GM12873 (cell line): Measurements from ENCODE around the gene TMEM161A.
A peak's percentile ranks its signal among the peaks of the same experiment; 100 is the strongest.

Source experiments
- TF ChIP-seq, protein P1 (sequence below): IDR thresholded peaks from 2 replicates; pipeline ENCODE4 v1.5.1; 2012; ENCODE audit warnings: low read depth, mild to moderate bottlenecking, moderate library complexity, low read length, control low read depth; ENCODE audit not compliant: insufficient read depth; ENCODE audit errors: missing control alignments

Gene TMEM161A

DNA sequence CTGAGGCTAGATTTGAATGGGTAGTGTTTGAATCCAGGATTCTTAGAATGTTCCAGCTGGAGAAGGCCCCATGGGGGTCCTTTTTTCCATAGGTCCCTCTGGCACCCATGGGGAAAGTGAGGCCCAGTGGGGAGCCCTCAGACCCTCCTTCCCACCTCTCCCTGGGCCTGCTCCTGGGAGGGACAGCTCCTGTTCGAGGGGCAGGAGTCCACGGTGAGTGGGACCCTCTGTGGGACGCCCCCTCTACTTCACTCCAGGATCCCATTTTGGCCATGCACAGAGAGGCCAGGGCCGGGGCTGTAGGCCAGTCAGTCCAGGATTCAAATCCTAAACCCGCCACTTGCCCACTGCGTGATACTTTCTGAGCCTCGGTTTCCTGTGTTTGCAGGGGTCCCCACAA, 24.2 kb upstream of the TMEM161A start:
- TF ChIP-seq, protein P1, sequence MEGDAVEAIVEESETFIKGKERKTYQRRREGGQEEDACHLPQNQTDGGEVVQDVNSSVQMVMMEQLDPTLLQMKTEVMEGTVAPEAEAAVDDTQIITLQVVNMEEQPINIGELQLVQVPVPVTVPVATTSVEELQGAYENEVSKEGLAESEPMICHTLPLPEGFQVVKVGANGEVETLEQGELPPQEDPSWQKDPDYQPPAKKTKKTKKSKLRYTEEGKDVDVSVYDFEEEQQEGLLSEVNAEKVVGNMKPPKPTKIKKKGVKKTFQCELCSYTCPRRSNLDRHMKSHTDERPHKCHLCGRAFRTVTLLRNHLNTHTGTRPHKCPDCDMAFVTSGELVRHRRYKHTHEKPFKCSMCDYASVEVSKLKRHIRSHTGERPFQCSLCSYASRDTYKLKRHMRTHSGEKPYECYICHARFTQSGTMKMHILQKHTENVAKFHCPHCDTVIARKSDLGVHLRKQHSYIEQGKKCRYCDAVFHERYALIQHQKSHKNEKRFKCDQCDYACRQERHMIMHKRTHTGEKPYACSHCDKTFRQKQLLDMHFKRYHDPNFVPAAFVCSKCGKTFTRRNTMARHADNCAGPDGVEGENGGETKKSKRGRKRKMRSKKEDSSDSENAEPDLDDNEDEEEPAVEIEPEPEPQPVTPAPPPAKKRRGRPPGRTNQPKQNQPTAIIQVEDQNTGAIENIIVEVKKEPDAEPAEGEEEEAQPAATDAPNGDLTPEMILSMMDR = no peak

DNA sequence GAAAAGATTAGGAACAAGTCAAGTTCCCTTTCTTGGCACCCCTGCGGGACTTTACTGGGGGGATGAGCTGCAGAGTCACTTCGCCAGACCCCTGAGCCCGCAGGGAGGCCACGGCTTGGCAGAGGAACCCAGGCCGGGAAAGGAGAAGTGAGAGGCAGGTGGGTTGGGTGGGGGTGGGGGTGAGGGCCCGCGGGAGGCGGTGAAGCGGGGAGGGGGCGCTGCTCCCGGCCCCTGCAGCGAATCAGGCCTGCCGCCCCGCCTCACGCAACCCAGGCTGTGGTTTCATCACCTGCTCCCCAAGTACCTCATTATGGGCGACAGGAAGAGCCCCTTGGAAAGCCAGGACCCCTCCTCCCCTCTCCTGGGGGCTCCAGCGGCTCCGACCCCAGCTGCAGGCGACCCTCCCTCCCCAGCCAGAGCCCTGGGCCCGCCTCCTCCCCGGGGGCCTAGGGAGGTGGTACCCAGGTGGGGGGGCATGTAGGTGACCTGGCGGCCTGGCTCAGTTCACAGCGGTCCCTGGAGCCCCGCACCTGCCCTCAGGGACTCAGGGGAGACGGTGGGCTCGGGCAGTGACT, 22.3 kb upstream of the TMEM161A start:
- TF ChIP-seq, protein P1 = no peak

DNA sequence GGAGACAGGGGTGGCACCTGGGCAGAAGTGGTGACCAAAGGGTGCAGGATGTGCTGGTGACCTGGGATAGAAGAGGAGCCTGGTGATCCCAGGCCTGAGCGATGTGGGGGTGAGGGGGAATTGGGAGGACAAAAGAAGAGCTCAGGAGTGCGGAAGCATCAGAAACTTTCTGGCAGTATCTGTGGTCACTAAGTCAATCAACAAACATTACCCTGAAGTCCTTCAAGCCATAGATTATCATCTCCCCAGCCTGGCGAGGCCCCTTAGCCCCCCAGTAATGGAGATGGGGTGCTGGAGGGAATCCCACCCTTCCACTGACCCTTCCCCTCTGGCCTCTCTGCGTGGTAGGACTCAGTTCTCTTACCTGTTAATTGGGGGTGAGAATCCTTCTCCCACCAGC, 21.3 kb upstream of the TMEM161A start:
- TF ChIP-seq, protein P1 = no peak

DNA sequence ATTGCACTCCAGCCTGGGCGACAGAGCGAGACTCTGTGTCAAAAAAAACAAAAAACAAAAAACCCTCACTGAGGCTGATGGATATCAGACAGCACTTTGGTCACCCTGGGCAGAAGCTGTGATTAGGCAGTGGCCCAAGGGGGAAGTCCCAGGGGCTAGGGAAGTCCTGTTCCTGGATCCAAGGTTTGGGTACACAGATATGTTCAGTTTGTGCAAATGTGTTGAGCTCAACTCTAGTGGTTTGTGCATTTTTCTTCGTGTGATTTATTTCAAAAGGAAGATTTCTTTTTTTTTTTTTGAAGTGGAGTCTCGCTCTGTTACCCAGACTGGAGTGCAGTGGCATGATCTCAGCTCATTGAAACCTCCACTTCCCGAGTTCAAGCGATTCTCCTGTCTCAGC, 19.5 kb upstream of the TMEM161A start:
- TF ChIP-seq, protein P1 = no peak

DNA sequence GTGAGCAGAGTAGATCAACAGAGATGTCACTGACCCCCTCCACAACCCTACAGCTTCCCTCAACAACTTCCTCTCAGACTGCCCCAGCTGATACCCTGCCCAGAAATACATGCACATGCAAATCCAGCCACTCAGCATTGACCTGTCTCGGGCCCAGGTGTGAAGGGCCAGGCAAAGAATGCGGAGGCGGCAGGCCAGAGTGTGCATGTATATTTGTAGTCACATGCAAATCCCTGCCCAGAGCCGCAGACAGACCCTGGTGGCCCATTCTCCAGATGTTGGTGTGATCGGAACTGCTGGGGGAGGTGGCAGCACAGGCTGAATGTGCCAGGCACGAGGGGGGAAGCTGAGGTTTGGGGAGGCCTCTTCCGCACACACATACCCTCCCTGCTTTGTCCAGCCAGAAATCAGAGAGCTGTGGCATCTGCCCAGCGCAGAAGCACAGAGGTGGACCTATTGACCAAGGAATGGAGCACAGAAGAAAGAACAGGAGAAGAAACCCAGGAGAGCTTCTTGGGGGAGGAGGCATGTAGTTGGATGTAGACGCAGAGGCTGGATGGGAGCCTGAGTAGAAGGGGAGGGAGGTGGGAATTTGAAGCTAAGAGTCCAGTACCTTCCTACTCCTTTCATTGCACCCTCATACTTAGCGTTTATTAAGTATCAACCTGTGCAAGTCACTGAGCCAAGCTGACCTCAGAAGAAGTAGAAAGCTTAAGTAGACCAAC, 17.4 kb upstream of the TMEM161A start:
- TF ChIP-seq, protein P1 = no peak

DNA sequence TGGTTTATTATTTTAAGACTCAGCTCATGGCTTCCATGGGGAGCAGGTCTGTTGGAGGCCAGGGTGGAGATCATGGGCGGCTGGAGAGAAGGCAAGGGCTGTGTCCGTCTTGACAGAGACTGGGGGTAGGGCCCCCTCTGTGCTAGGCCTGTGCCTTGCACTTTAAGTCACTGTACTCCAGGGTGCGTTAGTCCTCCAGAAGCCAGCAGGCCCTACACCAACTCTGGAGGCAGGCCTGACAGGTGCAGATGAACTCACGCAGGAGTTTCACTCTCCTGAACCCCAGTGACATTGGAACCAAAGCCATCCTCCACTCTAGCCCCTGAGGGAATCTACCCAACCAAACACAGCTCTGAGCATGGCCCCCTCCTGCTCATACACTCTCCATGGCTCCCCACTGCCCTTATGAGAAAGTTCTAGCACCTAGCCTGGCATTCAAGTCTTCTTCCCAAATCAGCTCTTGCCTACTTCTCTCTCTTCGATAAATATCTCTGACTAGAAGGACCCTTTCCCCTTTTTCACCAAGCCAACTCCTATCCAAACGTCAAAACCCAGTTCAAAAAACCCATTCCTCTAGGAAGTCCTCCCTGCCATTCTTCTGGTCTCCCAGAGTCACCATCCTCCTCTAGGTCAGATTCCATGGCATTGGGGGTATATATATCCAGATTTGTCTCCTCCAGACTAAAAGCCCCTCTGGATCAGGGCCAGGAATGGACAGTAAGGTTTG, 16.7 kb upstream of the TMEM161A start:
- TF ChIP-seq, protein P1 = peak; percentile 27

DNA sequence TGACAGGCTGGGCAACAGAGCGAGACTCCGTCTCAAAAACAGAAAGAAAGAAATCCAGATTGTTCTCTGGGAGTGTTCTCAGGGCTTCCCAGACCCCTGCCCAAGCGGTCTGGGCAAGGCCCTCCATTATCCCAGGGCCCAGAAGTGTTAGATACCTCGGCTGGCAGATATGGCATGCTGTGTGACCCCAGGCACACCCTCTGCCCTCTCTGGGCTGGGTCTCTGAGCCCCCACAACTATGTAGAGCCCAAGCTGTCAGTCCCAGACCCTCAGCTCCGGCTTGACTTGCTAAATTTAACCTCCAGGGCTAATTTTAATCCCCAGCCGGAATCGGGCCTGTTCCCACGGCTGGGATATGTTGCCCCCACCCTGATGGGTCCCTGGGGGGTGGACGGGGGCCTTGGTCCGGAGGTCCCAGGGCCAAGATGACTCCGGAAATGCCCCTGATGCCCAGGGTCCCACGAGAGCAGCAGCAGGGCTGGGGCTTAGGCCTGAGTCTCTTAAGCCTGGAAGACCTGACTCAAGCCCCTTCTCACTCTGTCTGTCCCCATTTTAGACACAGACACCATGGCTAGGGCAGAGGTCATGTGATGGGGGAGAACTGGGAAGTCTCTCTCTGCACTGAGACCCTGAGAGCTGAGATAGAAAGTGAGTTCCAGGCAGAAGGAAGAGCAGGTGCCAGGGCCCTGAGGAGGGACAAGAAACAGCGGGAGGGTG, 14.5 kb upstream of the TMEM161A start:
- TF ChIP-seq, protein P1 = no peak
